NCI-H446 treated with DMSO at 0.1 percent for 48 hours (cell line): ENCODE results near the gene OPCML.

ENCODE experiments used
- DNase-seq: peaks from one replicate; lab custom pipeline; 2025; lab: John Stamatoyannopoulos, UW

Gene OPCML

DNA sequence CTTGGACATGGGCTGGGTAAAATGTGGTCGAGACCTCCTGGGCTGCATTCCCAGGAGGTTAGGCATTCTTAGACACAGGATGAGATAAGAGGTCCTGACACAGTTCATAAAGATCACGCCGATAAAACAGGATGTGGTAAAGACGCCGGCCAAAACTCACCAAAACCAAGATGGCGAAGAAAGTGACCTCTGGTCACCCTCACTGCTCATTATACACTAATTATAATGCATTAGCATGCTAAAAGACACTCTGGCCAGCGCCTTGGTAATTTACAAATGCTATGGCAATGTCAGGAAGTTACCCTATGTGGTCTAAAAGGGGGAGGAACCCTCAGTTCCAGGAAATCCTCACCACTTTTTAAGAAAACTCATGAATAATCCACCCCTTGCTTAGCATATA is 983.3 kb downstream of the OPCML start:
- no peak for DNase-seq

- DNase-seq, result no peak
Measured at GRCh38 chr11:132544007-132544406, 988.3 kb downstream of the OPCML start.

- no peak for DNase-seq
Measured at GRCh38 chr11:132541794-132542193, 990.5 kb downstream of the OPCML start.

- DNase-seq, result no peak
Measured at GRCh38 chr11:132540581-132540980, 991.7 kb downstream of the OPCML start.

DNA sequence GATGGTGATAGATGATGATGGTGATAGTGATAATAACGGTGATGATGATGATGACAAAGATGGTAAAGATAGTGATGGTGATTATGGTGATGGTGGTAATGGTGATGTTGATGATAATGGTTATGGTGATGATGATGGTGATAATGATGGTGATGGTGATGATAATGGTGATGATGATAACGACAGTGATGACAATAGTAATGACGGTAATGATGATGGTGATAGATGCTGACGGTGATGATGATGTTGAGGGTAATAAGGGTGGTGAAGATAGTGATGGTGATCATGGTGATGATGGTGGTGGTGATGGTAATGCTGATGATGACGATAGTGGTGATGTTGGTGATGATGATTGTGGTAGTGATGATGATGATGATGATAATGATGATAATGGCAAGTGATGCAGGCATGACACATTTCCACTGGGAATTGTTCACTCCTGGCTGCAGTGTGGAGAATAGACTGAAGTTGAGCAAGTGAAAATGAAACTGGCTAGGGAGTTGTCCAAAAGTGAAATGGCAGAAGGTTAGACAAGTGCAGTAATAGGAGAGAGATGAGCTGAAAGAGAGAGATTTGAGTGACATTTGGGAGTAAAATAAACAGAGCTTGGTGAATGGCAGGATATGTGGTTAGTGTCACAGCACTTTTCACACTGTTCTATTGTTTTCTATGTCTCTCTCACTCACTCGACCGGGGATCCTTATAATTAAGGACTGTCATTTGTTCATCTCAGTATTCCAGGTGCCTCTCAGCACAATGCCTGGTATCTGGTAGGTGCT is 992.5 kb downstream of the OPCML start:
- no peak for DNase-seq

DNA sequence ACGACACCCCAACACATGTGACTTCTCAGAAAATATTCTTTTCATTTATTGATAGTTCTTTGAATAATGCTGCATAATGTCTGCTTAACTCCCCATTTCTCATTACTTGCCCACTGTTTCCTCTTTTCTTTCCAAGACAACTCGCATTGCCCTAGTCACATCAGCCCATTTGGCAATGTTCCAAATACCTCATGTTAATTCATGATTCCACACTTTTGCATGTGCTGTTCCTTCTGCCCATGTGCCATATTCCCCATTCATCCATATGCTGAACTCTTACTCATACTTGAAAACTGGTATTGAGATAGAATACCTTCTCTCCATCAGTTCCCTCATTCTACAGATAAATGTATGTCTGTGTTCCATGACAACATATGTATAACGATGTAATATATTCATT is 993.7 kb downstream of the OPCML start:
- no peak for DNase-seq

GRCh38 chr11:132535830-132536229 is 996.5 kb downstream of the OPCML start:
- no peak for DNase-seq

GRCh38 chr11:132531921-132532320 is 1000.4 kb downstream of the OPCML start:
- no peak for DNase-seq

- DNase-seq, result no peak
Measured at GRCh38 chr11:132528181-132528580, 1004.1 kb downstream of the OPCML start.

GRCh38 chr11:132523929-132524328 is 1008.4 kb downstream of the OPCML start:
- DNase-seq, result no peak

GRCh38 chr11:132520199-132520598 is 1012.1 kb downstream of the OPCML start:
- no peak for DNase-seq

GRCh38 chr11:132519241-132519815 is 1013.0 kb downstream of the OPCML start:
- DNase-seq, result no peak

GRCh38 chr11:132504501-132505041 is 1027.7 kb downstream of the OPCML start:
- DNase-seq, result no peak

DNA sequence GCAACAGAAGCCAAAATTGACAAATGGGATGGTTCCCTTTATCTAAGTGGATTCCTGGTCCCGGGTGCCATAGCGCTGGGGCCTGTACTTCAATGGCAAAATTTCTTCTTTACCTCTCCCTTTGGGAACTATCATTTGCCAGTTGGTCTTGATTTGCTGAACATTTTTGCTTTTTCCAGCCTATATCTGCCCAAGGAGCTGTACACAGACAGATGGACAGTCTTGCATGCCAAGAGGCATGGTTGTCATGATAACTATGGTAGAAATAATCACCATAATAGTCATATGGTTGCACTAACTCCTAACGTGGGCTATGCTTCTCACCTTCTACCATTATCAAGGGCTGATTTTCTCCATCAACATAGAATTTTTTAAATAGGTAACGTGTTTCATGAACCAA is 1030.9 kb downstream of the OPCML start:
- no peak for DNase-seq

GRCh38 chr11:132499661-132500060 is 1032.6 kb downstream of the OPCML start:
- DNase-seq, result no peak

GRCh38 chr11:132496341-132496740 is 1036.0 kb downstream of the OPCML start:
- DNase-seq, result no peak

- DNase-seq, result no peak
Measured at GRCh38 chr11:132493801-132494200, 1038.5 kb downstream of the OPCML start.

DNA sequence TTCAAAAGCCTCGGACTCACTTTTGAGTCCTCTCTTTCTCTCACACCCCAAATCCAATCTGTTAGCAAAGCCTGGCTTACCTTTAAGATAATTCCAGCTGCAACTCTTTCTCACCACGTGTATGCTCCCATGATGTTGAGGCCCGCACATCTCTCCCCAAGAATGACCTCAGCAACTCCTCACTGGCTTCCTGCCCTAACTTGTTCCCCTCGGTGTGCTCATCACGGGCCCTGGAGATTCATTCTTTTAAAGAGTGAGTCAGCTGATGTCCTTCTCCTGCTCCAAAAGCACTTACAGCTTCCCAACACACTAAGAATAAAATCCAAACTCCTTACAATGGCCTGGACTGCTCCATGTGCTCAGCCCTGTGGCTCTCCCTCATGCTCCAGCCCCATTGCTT is 1041.3 kb downstream of the OPCML start:
- DNase-seq, result no peak

DNA sequence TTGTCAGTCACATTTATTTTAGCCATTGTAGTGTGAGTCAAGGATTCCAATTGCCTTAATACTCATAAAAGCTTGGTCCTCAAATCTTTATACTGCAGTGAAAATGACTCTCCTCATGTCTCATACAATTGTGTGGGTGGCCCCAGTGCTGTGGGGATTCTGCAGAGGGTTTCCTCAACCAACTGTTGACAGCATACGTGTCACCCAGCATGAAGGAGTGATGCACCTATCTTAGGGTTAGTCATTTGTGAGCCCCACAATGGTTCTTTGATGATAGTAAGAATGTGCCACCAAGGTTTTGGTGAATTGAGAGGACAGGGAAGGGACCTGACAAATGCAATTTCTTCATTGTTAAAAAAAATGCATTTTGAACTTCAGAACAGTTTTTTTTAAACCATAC is 1046.2 kb downstream of the OPCML start:
- DNase-seq, result no peak

DNA sequence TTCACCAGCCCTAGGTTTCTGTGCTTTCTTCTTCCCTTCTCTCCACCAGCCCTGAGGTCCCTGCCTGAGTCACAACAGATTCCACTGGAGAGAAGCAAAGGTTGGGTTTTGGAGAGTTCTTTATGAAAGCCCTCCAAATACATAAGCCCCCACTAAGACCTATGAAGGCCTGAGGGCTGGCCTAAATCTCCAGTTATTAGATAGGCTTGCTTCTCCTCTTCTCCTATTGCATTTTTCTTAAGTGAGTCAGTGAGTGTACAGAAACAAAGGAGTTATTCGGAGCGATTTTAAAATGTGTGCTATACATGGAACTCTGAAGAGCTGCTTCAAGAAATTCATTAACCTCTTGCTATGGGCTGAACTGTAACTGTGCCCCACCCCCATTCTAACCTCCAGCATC is 1057.3 kb downstream of the OPCML start:
- no peak for DNase-seq

GRCh38 chr11:132472411-132473172 is 1059.7 kb downstream of the OPCML start:
- no peak for DNase-seq

GRCh38 chr11:132471466-132471865 is 1060.8 kb downstream of the OPCML start:
- DNase-seq, result no peak

- DNase-seq, result no peak
Measured at GRCh38 chr11:132466983-132467382, 1065.3 kb downstream of the OPCML start.
